ENCODE results near the gene CFAP47.

GRCh38 chrX:36364262-36364661 is 444.7 kb downstream of the CFAP47 start:
- TF ChIP-seq BRF2 (CRISPR knock-in tag; IDR thresholded peaks at IDR 0.05) (no peak), RAD51 (IDR thresholded peaks at IDR 0.05; ENCODE audit: borderline replicate concordance) (no peak), FOXA1 (IDR thresholded peaks at IDR 0.05) (no peak), FOXA1 (CRISPR knock-in tag; IDR thresholded peaks at IDR 0.05) (no peak), RFXAP (CRISPR knock-in tag; IDR thresholded peaks at IDR 0.05; ENCODE audit: borderline replicate concordance) (no peak), ZNF772 (CRISPR knock-in tag; IDR thresholded peaks at IDR 0.05) (no peak), POLR2A (IDR thresholded peaks at IDR 0.05; ENCODE audit: insufficient read depth in 1 of 2, low read depth in 2 of 2, low read length in 2 of 2) (no peak), GABPA (IDR thresholded peaks at IDR 0.05; ENCODE audit: low read depth, low read length) (no peak), GABPA (CRISPR knock-in tag; IDR thresholded peaks at IDR 0.05; ENCODE audit: low read depth) (no peak), ZBTB44 (CRISPR knock-in tag; IDR thresholded peaks at IDR 0.05) (no peak), NR3C1 (CRISPR knock-in tag; IDR thresholded peaks at IDR 0.05) (no peak), KMT2A (CRISPR knock-in tag; IDR thresholded peaks at IDR 0.05) (no peak), HOMEZ (CRISPR knock-in tag; IDR thresholded peaks at IDR 0.05; ENCODE audit: low read depth) (no peak), RBFOX2 (IDR thresholded peaks at IDR 0.05; ENCODE audit: low read depth, low read length) (no peak), CTCF (CRISPR knock-in tag; IDR thresholded peaks at IDR 0.05) (no peak)

Data from HepG2 (cell line).